HG02970 (cell line): ENCODE measurements around the gene GNG8.
"Not testable (repeated sequence)": the region's sequence is repeated elsewhere in the genome, so short reads cannot be mapped to it uniquely, and the experiment has no call there.

ENCODE experiments used
- ATAC-seq: cut with Tn5 transposase; IDR thresholded peaks from one replicate; pipeline ENCODE4 v1.9.1; 2021; ENCODE audit warnings: mild to moderate bottlenecking, moderate library complexity, moderate number of reproducible peaks; ENCODE audit not compliant: unreplicated experiment, low FRiP score

GNG8 gene

GRCh38 chr19:46648060-46648960, 12.3 kb upstream of the GNG8 start:
- no peak for ATAC-seq

DNA sequence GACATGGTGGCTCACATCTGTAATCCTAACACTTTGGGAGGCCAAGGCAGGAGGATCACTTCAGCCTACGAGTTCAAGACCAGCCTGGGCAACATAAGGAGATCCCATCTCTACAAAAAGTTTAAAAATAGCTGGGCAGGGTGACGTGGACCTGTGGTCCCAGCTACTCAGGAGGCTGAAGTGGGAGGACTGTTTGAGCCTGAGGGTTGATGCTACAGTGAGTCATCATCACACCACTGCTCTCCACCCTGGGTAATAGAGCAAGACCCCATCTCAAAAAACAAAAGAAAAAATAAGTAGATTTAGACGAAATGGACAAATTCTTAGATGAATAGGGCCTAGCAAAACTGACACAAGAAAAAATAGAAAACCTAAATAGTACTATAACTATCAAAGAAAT, 10.4 kb upstream of the GNG8 start:
- ATAC-seq, result no peak

- ATAC-seq, result no peak
These were observed 8.7 kb upstream of the GNG8 start for GRCh38 chr19:46644720-46645119.

GRCh38 chr19:46640656-46641055, 4.7 kb upstream of the GNG8 start:
- no peak for ATAC-seq

DNA sequence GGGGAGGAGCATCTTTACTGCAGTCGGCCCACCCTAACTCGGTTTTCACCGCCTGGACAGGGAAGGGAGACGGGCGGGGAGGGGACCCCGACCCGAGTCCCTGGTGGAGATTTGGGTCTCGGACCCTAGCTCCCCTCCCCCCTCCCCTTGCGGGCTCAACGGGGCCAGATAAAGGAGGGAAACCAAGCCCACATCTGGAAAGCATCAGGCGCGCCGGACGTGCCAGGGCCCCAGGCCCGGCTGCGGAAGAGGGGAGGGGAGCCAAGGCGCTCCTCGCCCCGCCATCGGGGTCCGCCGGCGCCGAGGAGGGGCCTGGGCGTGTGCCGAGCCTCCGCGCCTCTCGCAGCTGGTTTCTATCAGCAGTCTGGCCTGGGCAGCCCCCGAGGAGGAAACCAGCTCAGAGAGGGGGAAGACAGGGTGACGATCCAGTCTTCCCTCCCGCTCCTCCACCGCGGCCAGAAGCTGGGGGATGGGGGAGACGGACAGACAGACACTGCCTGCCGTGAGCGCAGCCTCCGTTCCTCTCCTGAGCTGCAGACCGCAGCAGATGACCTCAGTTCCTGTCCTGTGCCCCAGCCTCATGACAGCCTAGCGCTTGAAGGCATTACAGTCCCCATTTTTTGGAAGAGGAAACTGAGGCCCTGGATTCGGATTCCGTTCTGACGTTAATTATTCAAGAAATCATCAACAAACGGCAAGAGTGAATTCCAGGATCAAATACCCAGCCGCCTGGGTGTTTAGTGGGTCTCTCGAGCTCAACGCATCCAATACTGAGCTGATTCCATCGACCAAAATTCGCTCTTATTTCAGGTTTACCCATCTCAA, 3.6 kb upstream of the GNG8 start:
- no peak for ATAC-seq

- no peak for ATAC-seq
These were observed 1.2 kb upstream of the GNG8 start for GRCh38 chr19:46637224-46637623.

GRCh38 chr19:46634656-46635218, 1.3 kb downstream of the GNG8 start:
- ATAC-seq, result no peak

DNA sequence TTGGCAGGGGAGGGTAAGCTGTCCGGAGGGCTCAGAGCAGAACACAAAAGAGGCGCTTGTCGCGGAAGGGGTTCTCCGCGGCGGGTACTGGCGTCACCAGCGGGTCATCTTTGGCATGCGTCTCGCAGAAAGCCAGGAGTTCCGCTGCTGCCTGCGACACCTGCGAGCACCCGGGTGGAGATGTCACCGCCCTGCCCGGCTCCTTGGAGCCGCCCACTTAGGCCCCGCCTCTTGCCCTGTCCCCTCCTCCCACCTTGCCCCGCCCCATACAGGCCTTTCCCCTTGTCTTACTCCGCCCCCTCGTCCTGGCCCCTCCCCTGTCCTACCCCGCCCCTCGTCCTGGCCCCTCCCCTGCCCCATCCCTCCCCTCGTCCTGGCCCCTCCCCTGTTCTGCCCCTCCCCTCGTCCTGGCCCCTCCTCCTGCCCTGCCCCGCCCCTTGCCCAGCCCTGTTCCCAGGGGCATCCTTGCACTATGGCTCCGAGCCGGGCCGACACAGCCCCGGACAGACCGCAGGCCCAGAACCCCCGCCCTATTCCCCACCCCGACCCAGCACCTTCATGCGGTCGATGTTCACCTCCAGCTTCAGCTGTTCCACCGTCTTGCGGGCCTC, 1.9 kb downstream of the GNG8 start:
- peak; percentile 51 for ATAC-seq

DNA sequence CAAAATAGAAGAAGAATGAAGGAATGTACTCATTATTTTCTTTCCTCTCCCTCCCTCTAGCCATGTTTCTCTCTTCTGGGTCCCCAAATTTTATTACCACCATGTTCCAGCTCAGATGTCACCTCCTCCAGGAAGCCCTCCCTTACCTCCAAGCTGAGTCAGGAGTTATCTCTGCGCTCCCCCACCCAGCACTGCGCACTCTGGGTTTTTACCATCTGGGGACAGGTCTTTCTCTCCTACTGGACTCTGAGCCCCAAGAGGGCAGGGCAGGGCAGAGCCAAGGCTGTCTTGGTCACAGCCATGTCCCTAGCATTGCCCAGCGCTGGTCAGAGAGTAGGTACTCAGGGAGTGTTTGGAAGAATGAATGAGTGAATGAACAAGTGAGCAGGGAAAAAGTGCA, 2.9 kb downstream of the GNG8 start:
- no peak for ATAC-seq

DNA sequence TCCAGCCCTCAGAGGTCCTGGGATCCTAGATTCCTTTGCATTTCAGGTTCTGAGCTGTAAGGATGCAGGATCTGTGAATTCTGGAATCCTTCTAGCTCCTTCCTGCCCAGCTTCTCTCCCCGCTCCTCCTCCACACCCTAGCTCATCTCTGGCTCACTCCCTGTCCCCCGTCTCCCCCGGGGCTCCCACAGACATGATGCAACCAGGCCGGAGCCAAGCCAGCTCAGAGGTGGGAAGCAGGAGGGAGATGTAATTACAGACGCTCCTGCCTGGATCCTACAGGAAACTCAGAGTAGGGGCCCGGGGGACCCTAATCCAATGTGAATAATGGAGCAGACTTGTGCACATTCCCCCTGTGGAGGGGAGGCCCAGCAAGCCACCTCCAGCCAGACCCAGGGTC, 4.5 kb downstream of the GNG8 start:
- no peak for ATAC-seq

GRCh38 chr19:46630586-46631205, 5.3 kb downstream of the GNG8 start:
- ATAC-seq, result no peak

GRCh38 chr19:46629546-46630025, 6.4 kb downstream of the GNG8 start:
- ATAC-seq, result no peak

GRCh38 chr19:46628970-46629369, 7.0 kb downstream of the GNG8 start:
- not testable (repeated sequence) for ATAC-seq

DNA sequence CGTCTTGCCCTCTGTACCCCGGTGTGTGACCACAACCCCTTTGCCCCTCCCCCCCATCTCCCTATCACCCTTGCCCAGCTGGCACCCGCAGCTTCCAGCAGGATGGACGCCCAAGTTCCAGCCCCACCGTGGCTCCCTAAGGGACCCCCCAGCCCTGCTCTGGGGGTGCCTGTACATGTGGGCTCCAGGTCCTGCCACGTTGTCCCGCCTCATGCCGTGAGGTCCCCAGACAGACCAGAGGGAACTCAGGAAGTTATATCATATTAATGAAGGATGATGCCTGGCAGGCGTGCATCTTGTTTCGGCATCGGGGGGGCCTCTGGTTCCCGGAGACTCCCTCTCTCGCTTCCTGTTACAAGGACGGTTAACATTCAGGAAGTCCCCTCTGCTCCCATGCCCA, 9.6 kb downstream of the GNG8 start:
- no peak for ATAC-seq

DNA sequence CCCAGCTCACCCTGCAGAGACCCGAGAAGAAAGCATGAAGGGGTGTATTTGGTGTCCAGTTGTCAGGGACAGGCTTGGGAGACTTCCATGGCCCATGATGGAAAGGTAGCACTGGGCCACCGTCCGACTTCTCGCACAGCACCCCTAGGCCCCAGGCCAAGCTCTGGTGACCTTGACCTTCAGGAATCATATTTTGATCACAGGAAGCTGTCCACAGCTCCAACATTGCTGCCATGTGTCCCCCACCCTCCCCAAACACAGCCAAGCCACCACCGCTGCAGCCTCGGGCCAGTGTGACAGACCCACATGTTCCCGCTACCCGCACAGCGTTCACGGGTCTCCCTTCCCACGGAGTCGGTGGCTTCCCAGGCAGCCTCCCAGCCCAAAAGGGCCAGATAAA, 10.3 kb downstream of the GNG8 start:
- no peak for ATAC-seq

GRCh38 chr19:46624958-46625661, 10.9 kb downstream of the GNG8 start, which contains the start of gene PTGIR:
Gene PTGIR (minus strand): TSS chr19:46625089. CDS start chr19:46624225, 864 bp downstream.
- no peak for ATAC-seq

- ATAC-seq, result no peak
These were observed 12.0 kb downstream of the GNG8 start for GRCh38 chr19:46623915-46624502.

DNA sequence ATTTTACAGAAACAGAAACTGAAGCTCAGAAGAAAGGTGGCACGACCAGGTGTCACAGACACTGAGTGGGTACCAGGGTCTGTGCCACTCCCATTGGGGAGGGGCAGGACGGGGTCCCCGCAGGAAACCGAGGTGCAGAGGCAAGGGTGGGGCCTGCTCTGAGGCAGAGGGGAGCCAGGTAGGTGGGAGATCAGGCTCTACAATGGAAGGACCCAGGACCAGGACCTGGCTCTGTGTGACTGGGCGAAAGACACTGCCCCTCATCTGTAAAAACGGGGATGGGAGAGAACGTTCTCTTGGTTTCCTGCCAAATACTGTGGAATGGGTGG, 13.9 kb downstream of the GNG8 start:
- ATAC-seq, result no peak
